SK-N-SH (cell line): ENCODE data around the gene L3MBTL2.

Experiments used
- CHD2 ChIP-seq: fragments of 150-350 bp; IDR thresholded peaks from 2 replicates; pipeline ENCODE4 v1.6.1; 2018; ENCODE audit warnings: low read length; ENCODE audit not compliant: partially characterized antibody
- EP300 ChIP-seq, 2 experiments: IDR thresholded peaks; 2 replicates each; pipeline versions ENCODE4 v1.4.0 to v1.6.1; 2012; ENCODE audit warnings: borderline replicate concordance in 1 of 2, low read depth in 1 of 2, low read length in 1 of 2
- EZH2phosphoT487 ChIP-seq: fragments of 200-600 bp; sonication (generic); IDR thresholded peaks from 2 replicates; pipeline ENCODE4 v1.6.1; 2017; ENCODE audit warnings: low read depth, mixed run types, mild to moderate bottlenecking, antibody characterized with exemption, moderate library complexity, borderline replicate concordance
- MXI1 ChIP-seq: IDR thresholded peaks from 2 replicates; pipeline ENCODE4 v1.6.1; 2012; ENCODE audit warnings: mild to moderate bottlenecking, low read depth, low read length, improper control_type of control experiment
- RXRA ChIP-seq: IDR thresholded peaks from 2 replicates; pipeline ENCODE4 v1.4.0; 2012; ENCODE audit warnings: low read depth, mild to moderate bottlenecking, borderline replicate concordance
- TAF1 ChIP-seq: IDR thresholded peaks from 2 replicates; pipeline ENCODE4 v1.6.1; 2012; ENCODE audit warnings: low read depth, mild to moderate bottlenecking, low read length, moderate library complexity, borderline replicate concordance
- TF ChIP-seq, protein P1 (sequence below): fragments of 200-600 bp; sonication (generic); IDR thresholded peaks from 2 replicates; pipeline ENCODE4 v1.6.1; 2017; ENCODE audit warnings: antibody characterized with exemption, mild to moderate bottlenecking, moderate library complexity
- TF ChIP-seq, protein P2 (sequence below): IDR thresholded peaks from 2 replicates; pipeline ENCODE4 v1.4.0; 2012; ENCODE audit warnings: low read depth, borderline replicate concordance
- TF ChIP-seq, protein P3 (sequence below): fragments of 150-350 bp; IDR thresholded peaks from 2 replicates; pipeline ENCODE4 v1.6.1; 2017; ENCODE audit warnings: antibody characterized with exemption, low read length, low read depth, borderline replicate concordance

DNA sequence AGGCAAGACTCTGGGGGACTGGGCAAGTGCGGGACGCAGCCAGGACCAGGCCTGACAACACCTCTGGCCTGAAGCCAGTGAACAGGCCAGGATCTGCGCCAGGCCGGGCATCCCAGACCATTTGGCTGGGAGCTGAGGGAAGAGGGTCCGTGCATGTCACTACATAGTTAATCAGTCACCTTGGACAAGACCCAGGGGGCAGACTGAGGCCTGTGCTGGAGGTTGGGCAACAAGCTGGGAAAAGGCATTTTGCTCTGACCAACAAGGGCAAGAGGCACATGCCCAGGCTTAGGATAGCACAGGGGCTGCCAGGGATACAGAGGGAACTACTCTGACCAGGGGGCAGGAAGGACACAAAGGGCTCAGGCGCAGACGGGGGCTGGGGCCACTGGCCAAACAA, 42.6 kb downstream of the L3MBTL2 start:
- TF ChIP-seq, protein P1, sequence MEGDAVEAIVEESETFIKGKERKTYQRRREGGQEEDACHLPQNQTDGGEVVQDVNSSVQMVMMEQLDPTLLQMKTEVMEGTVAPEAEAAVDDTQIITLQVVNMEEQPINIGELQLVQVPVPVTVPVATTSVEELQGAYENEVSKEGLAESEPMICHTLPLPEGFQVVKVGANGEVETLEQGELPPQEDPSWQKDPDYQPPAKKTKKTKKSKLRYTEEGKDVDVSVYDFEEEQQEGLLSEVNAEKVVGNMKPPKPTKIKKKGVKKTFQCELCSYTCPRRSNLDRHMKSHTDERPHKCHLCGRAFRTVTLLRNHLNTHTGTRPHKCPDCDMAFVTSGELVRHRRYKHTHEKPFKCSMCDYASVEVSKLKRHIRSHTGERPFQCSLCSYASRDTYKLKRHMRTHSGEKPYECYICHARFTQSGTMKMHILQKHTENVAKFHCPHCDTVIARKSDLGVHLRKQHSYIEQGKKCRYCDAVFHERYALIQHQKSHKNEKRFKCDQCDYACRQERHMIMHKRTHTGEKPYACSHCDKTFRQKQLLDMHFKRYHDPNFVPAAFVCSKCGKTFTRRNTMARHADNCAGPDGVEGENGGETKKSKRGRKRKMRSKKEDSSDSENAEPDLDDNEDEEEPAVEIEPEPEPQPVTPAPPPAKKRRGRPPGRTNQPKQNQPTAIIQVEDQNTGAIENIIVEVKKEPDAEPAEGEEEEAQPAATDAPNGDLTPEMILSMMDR: no peak
- TF ChIP-seq EP300 (IDR thresholded peaks at IDR 0.05; ENCODE audit: borderline replicate concordance in 1 of 2, low read depth in 1 of 2, low read length in 1 of 2) (no peak), RXRA (no peak), MXI1 (no peak), CHD2 (no peak), TAF1 (no peak), EZH2phosphoT487 (no peak)
- TF ChIP-seq, protein P2, sequence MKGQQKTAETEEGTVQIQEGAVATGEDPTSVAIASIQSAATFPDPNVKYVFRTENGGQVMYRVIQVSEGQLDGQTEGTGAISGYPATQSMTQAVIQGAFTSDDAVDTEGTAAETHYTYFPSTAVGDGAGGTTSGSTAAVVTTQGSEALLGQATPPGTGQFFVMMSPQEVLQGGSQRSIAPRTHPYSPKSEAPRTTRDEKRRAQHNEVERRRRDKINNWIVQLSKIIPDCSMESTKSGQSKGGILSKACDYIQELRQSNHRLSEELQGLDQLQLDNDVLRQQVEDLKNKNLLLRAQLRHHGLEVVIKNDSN: no peak
- TF ChIP-seq, protein P3, sequence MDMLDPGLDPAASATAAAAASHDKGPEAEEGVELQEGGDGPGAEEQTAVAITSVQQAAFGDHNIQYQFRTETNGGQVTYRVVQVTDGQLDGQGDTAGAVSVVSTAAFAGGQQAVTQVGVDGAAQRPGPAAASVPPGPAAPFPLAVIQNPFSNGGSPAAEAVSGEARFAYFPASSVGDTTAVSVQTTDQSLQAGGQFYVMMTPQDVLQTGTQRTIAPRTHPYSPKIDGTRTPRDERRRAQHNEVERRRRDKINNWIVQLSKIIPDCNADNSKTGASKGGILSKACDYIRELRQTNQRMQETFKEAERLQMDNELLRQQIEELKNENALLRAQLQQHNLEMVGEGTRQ: no peak
